ENCODE results near the gene MOB3A.

DNA sequence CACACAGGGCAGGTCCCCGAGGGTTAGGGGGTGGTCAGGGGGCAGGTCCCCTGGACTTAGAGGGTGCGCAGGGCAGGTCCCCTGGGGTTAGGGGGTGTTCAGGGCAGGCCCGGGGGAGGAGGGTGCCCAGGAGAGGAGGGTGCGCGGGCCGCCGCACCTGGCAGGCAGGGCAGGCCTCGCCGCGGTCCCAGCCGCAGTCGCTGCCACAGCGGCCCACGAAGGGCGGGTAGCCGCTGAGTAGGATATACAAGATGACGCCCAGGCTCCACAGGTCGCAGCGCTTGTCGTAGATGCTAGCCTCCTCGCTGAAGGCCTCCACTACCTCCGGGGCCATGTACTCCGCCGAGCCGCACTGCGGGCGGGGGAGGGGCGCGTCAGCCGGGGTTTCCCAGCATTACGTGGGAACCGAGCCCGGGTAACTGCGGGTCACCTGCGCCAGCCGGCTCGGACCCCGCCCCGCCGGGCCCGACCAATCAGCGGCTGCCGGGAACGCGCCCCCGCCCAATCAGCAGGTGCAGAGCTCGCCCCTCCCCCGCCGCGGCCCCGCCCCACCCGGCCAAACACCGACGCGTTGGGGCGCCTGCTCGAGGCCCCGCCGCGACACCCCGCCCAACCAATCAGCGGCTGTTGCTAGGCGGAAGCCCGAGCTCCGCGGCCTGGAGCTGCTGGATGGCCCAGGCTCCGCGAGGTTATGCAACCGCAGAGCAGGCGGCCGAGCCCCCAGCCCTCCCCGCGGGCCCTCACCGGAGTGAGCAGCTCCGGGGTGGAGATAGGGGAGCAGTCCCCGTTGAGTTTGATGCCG lies 54.2 kb downstream of the MOB3A start:
- no peak for TF ChIP-seq CTCF (conservative IDR thresholded peaks at IDR 0.05; ENCODE audit: low read length)
- TF ChIP-seq EZH2phosphoT487 (IDR thresholded peaks at IDR 0.05; ENCODE audit: borderline replicate concordance), result no peak

Measured in Loucy (cell line).